GM18907 (cell line): ENCODE results near the gene MEGF11.

ENCODE experiments used
- ATAC-seq: cut with Tn5 transposase; IDR thresholded peaks from one replicate; pipeline ENCODE4 v1.9.1; 2021; ENCODE audit warnings: mild to moderate bottlenecking, moderate library complexity; ENCODE audit not compliant: unreplicated experiment

Gene MEGF11

DNA sequence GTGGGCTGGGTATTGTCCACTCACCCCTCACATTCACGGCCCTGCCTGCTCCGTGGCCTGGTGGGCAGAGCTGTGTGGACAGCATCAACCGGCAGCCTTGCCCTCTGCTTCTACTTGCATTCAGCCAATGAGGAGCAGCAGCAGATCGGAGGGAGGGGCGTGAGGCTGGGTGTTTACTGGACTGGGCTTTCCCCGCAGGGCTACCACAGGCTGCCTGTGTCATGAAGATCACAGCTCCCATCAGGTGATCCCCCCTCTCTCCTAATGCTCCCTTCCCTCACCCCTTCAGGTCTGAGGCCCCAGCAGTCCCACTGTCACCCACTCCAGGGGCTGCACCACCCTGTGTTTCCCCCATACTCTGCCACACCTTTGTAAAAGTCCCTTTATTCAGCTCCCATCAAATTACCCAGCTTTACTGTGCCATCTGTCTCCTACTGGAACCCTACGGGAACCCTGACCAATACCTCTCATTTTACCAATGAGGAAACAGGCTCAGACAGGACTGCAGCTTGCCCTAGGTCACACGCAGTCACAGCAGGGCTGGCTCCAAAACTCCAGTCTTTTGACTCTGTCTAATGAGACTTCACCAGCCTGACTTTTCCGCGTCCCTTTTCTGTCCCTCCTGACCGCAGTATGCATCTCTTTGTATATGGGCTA, 81.1 kb downstream of the MEGF11 start:
- no peak for ATAC-seq

DNA sequence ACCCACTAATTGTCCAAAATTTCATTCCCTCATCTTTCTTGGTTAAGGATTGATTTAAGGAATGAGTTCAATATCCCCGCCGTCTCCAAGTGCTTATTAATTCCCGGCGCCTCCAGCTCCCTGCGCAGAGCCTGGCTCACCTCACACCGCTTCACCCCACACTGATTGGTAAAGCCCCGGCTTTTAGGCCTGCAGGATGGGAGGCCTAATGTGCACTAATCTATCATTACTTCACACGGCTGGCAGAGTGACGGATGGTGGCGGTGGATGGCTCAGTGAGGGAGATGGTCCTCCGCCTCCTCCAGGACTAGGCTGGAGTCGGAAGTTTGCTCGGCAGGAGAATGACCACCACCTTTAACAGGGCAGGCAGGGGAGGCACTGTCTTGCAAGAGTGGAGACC, 81.7 kb downstream of the MEGF11 start:
- ATAC-seq, result no peak

DNA sequence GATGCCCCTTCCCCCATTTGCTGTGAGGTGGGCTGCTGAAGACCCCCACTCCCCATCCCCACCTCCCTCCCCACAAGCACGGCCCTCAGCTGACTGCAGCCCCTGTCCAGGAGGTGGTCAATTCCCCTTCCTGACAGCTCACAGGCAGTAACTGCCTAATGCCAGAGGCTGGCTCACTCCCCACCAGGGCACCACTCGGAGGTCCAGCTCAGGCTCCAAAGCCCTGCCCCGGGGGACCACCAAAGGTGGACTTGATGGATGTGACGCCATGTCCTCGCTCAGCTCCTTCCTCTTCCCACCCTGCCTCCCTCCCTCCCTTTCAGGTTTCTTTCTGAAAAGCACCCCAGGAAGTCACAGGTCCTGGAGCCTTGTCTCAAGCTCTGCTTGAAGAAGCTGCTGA, 82.8 kb downstream of the MEGF11 start:
- ATAC-seq, result no peak

DNA sequence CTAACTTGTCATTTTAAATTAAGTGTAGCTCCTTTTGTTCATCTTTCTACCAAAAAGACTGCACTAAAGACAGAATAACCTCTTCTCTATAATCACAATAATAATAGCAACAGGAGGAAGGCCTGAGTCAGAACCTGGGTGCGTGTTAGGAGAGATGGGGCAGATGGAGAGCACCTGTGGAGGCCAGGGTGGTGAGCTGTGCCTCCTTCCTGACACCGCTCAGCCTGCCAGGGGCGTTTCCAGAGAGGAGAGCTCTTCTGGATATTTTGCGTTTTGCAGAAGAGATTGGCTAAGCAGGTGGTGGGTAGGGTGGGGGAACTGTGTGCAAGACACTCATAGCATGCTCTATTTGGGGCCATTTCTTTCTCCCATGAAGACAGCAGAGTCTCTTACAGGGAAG, 83.5 kb downstream of the MEGF11 start:
- ATAC-seq, result no peak

DNA sequence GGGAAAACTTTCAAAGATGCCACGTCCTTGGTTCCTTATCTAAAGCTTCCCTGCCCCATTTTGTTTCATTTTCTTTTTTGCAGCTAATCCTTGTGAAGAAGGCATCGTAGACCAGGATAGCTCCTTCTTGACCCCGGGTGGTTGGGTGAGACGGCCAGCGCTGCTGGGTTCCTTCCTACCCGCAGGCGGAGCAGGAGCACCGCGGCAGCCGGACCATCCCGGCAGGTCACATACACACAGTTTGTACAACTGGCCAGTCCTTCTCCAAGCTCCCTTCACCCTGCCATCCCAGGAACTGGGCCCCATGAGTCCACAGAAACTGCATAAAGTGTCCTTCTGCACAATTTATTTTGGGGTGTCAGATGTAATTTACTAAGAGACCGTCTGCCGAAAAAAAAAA, 83.9 kb downstream of the MEGF11 start:
- no peak for ATAC-seq

DNA sequence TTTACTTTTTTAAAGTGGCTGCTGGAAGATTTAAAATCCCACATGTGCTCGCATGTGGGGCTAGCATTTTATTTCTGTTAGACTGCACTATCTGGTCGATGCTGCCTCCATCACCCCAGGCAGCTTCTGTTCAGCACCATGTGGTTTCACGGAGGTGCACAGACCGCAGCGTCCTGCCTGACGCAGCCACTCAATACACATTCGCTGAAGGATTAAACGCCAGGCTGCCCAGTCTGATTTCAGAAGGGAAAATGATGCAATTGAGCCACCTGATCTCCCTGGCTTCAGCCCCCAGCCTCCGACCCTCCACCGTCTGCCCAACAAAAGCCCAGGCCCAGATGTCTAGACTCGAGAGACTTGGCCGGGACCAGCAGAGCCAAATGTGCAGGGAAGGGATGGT, 84.5 kb downstream of the MEGF11 start:
- ATAC-seq, result no peak

DNA sequence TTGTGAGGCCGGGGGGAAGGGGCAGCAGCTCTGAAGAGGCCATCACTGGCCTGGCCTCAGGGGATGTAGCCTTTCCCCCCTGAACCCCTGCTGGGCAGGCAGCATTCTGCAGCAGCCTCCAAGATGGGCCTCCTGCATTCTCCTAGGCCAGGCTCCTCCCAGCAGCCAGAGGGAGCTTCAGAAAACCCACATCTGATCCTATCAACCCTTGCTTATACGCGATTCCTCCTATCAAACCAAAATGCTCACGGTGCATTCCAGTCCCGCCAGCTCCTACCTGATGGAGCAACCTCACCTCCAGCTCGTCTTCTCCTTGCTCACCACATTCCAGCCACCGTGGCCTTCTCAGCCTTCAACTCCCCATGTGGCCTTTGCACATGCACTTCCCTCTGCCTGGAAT, 85.7 kb downstream of the MEGF11 start:
- no peak for ATAC-seq

DNA sequence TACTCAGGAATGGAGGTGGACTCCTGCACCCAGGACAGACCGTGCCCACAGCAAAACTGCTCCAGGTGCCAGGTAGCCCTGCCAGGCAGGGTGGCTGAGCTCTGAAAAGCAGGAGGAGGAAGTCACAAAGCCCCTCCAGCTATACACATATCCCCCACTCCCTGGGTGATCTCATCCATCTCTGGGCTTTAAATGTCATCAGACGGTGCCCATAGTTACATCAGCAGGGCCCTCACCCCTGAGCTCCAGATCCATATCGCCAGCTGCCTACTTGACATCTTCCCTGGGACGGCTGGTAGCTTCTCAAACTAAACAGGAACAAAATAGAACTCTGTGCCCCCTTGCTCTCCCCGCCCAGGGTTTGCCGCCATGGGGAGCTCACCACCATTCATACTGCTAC, 87.7 kb downstream of the MEGF11 start:
- no peak for ATAC-seq

DNA sequence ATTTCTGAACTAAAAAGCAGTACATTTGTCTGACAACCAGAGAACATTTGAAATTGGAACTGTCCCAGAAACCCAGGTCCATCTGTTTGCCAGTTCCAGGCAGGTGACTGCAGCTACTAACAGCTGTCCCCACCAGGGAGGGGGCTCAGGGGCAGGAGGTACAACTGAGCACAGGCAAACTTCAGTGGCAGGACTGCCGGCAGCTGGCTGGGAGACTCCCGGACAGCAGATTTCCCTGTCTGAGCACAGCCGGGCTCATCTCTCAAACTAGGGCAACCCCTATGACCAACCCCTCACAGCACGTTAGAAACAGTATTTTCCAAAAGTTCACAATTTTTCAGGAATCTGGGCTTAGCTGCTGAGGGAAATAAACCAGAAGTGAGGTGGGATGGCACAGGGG, 88.8 kb downstream of the MEGF11 start:
- ATAC-seq, result no peak

DNA sequence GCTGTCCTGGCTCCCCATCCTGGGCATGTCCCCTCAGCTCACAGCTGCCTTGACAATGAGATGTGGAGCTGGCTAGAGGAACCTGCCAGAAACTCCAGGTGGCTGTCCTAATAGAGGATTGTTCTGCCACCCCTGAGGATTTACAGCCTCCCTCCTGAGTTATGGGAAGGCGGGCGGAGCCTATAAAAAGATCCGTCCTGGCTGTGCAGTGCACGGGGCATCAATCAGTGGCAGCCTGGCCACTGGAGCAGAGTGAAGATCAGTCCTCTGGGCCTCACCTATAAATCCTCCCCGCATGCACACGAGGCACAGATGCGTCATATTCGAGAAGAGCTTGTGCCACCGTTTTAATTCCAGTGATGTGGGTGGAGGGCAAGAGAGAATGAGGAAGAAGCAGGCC, 90.0 kb downstream of the MEGF11 start:
- no peak for ATAC-seq

DNA sequence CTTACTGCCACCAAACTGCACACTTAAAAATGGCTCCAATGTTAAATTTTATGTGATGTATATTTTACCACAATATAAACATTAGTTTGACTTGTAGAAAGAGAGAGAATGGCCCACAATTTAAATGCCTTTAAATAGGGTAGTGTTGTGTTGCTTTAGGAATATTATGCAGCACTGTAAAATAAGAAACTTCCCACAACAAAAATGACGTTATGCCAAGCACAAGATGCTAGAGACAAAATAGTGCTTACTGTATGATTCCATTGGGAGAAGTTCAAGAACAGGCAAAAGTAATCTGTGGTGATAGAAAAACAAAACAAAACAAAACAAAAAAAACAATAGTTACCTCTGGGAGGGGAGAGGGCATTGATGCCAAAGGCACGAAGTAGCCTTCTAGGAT, 91.3 kb downstream of the MEGF11 start:
- no peak for ATAC-seq

DNA sequence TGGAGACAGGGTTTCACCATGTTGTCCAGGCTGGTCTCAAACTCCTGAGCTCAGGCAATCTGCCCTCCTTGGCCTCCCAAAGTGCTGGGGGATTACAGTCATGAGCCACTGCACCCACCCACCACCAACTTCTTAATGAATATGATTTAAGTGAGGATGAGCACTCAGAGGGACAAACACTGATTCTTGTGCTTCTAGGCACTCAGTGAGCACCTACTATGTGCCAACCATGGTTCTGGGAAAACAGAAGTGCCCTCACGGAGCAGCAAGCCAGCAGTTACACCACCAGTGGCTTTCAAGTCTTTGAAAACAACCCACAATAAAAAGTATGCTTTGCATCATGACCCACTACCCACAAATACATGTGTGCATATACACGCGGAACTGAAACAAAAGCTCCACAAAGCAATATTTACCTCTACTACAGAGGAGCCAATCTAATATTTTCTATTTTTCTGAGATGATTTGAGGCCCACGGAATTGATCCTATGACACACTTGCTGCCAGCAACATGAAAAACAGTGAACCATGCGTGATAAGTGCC, 91.9 kb downstream of the MEGF11 start:
- ATAC-seq, result no peak

DNA sequence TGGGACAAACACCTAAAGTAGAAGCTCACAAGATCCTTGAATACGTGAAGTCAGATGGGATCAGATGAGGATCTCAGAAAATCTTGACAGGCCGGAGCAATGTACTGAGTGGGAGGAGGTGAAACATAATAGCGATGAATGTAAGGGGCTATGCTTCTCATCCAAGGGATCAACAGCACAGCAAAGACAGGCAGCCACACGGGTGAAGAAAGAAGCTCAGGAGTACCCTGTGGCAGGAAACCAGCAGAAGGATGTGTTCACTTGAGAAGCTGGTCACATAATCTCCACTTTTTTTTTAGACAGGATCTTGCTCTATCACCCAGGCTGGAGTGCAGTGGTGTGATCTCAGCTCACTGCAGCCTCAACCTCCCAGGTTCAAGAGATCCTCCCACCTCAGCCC, 92.4 kb downstream of the MEGF11 start:
- no peak for ATAC-seq

DNA sequence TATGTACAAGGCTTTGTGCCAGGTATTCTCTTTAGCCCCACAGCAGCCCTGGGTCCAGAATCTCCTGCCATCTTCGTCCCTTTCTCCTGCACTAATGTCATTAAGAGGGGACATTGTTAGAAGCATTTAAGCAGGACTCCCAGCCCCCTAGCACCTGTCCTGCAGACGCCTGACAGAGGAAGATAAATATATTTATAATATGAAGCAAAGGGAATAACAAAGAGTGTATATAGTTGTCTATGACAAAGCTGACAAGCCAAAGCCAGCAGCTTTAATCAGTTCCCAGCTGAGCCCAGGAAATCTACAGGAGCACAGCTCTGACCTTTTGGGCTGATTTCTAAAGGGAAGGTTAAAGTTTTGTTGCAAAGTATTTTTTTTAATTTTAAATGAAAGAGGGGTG, 96.0 kb downstream of the MEGF11 start:
- ATAC-seq, result no peak

DNA sequence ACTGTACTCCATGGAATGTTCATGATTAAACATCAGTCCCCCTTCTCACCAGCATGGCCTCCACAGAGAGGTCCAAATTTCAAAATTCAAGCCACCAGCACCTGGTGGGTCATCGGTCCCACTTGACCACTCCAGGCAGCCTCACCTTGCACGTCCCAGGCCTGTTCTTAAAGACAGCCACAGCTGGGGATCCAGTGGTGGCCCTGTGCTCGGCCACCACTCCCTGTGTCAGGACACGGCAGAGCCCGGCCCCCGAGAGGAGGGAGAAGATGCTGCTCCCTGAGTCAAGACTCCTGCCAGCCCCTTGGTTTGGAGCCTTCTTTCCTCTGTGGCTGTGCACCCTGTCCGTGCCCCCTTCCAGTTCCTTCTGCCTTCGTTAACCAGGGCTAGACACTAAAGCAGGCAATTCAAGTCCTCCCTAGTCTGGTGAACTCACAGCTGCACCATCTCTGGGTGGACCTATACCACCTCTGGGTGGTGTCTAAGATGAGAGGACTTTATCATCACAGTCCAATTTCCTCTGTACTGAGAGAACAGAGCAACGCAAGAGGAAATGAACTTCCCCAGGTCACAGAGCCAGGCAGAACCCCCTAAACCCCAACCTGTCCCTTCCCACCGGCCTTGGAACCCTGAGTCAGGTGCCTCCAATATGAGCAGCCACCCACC, 97.1 kb downstream of the MEGF11 start:
- ATAC-seq, result no peak

DNA sequence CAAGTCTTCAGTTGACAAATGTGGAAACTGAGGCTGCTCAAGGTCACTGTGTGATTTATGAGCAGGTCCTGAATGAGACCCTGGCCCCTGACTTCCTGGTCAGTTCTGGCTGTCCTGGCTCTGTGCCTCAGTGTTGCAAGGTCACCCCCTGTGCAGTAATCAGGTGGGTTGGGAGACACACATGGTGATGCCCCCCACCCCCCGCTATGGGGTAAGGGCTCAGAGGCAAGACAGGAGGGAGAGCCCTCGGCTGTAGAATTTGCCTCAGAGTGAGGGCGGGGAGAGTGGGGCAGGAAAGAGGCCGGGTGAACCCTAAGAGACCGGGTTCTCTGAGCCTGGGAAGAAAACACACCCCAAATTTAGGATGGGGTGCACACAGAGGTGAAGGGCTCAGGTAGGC, 98.5 kb downstream of the MEGF11 start:
- no peak for ATAC-seq

DNA sequence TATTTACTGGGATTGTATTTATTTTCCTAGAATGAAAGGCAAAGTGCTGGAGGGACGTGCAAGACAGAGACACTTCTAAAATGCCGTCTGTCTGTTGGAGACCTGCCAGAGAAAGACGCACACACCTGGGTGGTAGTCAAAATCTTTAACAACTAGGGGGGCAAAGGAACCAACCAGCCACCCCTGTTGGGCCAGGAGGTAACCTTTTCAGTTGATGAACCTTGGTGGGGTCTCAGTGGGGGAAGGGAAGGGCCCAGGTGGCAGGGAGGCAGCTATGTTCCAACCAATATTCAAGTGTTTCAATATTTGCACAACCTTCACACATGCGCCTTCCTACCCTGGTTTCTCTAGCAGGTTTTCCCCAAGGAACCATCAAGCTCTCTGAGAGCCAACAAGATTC, 99.0 kb downstream of the MEGF11 start:
- no peak for ATAC-seq

DNA sequence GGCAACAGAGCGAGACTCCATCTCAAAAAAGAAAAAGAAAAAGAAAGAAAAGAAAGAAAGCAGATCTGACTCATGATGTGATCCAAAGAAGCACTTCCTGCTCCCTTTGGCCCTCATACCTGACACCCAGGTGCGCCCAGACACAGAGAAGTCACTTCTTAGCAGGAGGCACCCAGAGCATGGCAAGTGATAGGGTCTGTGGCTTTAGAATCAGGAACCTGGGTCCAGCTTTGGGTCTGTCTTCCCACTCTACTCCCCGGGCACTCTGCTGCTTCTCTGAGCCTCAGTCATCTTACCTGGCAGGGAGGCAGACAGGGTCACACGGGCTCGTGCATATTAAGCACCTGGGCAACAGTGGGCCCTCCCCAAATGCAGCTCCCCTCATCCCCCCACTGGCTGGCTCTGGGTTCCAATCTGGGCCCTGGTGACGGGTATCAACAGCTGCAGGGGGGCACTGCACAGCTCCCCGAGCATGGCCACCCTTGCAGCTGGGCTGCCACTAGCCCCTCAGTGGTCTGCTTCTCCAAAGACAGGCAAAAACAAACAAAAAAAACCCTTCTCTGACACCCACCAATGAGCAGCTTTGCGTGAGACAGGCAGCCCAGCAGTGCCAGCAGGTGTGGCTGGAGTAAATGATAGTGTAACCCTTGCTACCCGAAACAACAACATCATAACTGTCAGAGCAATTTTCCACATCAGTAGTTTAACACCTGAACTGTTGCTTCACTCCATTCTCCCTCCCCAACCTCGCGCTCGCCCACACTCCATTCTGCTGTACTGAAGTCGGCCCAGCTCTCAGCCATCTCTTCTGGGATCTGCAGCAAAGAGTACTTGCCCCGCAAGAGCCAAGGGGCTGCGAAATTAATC, 99.8 kb downstream of the MEGF11 start:
- ATAC-seq, result peak; percentile 72

DNA sequence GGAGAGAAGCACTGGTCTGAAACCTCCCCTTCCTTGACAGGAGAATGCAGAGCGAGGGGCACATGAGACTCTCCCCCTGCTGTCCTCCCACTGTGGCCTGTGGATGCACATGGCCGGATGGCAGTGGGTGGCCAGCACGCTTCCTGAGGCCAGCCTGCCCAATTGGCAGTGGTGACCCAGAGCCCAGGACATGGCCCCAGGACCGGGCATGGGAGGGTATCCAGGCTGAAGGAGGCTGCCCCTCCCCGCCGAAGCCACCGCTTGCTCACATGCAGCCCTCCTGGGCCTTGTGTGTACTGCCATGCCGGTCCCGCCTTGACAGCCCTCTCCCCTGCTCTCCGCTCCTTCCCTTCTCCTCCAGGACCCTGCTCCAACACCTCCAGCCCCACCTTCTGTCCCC, 100.9 kb downstream of the MEGF11 start:
- ATAC-seq, result no peak

DNA sequence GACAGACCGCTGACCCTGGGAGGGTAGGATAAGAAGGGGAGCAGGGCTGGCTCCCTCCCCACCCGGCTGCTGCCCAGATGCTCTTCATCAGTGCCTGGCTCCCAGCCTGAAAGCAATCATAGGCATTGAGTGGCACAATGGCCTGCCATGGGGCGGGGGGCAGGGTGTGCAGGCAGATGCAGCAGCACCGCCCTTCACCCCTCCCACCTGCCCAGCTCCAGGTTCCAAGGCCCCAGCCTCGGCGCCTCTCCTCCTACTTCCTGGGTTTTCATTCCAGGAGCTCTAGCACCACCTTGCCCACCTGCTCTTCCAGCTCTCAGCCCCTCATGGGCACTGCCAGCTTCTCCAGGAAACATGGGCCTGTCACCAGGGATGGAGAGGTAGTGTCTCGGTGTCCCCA, 101.7 kb downstream of the MEGF11 start:
- no peak for ATAC-seq

DNA sequence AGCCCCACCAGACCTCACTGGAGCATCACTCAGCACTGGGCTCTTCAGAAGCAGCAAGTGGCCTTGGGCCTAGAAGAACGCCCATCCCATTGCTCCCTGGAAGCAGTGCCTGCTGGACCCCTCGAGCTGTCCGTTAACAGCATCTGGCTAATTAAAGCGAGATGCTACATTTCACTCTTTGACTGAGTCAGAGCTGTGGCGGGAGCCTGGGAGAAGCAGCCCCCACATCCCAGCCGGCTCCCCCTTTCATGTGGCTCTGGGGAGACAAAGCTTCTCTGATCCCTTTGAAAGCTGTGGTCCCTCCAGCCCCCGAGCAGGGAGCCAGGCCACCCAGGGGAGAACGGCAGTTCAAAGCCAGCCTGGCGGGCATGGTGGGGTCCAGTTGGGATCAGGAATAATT, 103.7 kb downstream of the MEGF11 start:
- ATAC-seq, result no peak

DNA sequence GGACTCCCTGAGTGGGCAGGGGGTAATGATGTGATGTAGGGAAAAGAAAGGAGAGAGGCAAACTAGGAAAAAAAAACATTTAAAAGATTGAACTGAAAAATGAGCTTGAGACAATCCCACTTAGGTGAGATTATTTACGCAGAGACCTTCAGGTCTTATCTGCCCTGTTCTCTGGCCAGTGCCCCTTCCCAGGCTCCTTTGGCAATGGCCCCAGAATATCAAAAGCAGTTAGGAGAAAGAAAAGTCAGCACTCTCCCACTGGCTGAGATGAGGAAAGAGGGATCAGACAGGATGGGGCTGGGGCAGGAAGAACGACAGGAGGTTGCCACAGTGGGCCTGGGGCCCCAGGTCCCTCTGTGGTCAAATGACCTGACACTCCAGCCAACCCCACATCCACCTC, 105.4 kb downstream of the MEGF11 start:
- no peak for ATAC-seq
